Hepatocyte (in vitro differentiated cells): ENCODE measurements around the gene CNGA1. TPM values are rescaled to one million over a fixed set of nuclear protein-coding genes. Genes with fewer than 3 reads are reported as not detected.
"Not testable (repeated sequence)": the region's sequence is repeated elsewhere in the genome, so short reads cannot be mapped to it uniquely, and the experiment has no call there.

Source experiments
- DNase-seq: peaks from one replicate; pipeline ENCODE4 v3.0.0-alpha.2; 2016; ENCODE audit warnings: low spot score
- H2AFZ ChIP-seq: fragments of 200-600 bp; sonication (generic); 2 replicates; pipeline ENCODE4 v1.6.0; 2016; ENCODE audit warnings: antibody characterized with exemption, mild to moderate bottlenecking
- H3K27ac ChIP-seq: fragments of 200-600 bp; sonication (generic); 2 replicates; pipeline ENCODE4 v1.5.1; 2016; ENCODE audit warnings: mild to moderate bottlenecking
- H3K27me3 ChIP-seq: fragments of 200-600 bp; sonication (generic); 2 replicates; pipeline ENCODE4 v1.6.1; 2016
- H3K36me3 ChIP-seq: fragments of 200-600 bp; sonication (generic); replicated peaks from 2 replicates; pipeline ENCODE4 v1.5.1; 2016; ENCODE audit warnings: low read depth; ENCODE audit not compliant: insufficient read depth
- H3K4me1 ChIP-seq: fragments of 200-600 bp; sonication (generic); 2 replicates; pipeline ENCODE4 v1.5.1; 2016; ENCODE audit warnings: mild to moderate bottlenecking, moderate library complexity; ENCODE audit not compliant: insufficient read depth
- H3K4me2 ChIP-seq: fragments of 200-600 bp; sonication (generic); 2 replicates; pipeline ENCODE4 v1.6.0; 2016
- H3K4me3 ChIP-seq: fragments of 200-600 bp; sonication (generic); 2 replicates; pipeline ENCODE4 v1.5.1; 2016; ENCODE audit warnings: mild to moderate bottlenecking
- H3K79me2 ChIP-seq: fragments of 200-600 bp; sonication (generic); 2 replicates; pipeline ENCODE4 v1.6.0; 2017; ENCODE audit warnings: mild to moderate bottlenecking
- H3K9me2 ChIP-seq: fragments of 200-600 bp; sonication (generic); replicated peaks from 2 replicates; pipeline ENCODE4 v1.6.0; 2017; ENCODE audit warnings: mild to moderate bottlenecking; ENCODE audit not compliant: insufficient read depth
- H3K9me3 ChIP-seq: fragments of 200-600 bp; sonication (generic); 2 replicates; pipeline ENCODE4 v1.5.1; 2016; ENCODE audit warnings: low read depth, mild to moderate bottlenecking
- H4K20me1 ChIP-seq: fragments of 200-600 bp; sonication (generic); 2 replicates; pipeline ENCODE4 v1.6.0; 2016; ENCODE audit warnings: mild to moderate bottlenecking; ENCODE audit not compliant: insufficient read depth, poor library complexity, severe bottlenecking
- EZH2 ChIP-seq: fragments of 200-600 bp; sonication (generic); IDR thresholded peaks from 2 replicates; pipeline ENCODE4 v1.6.1; 2016; ENCODE audit warnings: antibody characterized with exemption, mild to moderate bottlenecking, borderline replicate concordance
- EZH2phosphoT487 ChIP-seq: fragments of 200-600 bp; sonication (generic); IDR thresholded peaks from one replicate; pipeline ENCODE4 v1.6.1; 2018; ENCODE audit warnings: antibody characterized with exemption, mild to moderate bottlenecking, low read depth, moderate library complexity; ENCODE audit not compliant: unreplicated experiment, severe bottlenecking
- WGBS: methylation state at CpG from one replicate; pipeline ENCODE4 v1.1.6; 2016; ENCODE audit warnings: low lambda C conversion rate; ENCODE audit errors: missing lambda C conversion rate; 5-methylcytosine and 5-hydroxymethylcytosine counted together
- polyA plus RNA-seq: library from polyadenylated mRNA; unstranded; fragments of >200 nt; fragmentation: Nextera tagmentation; extraction: Ambion mirVana; gene quantifications from 2 replicates; pipeline ENCODE4 v1.2.1, GENCODE V29; 2016
- total RNA-seq: library from RNA; depleted of rRNA; stranded (reverse); fragments of >200 nt; gene quantifications from 2 replicates; pipeline ENCODE4 v1.2.3, GENCODE V29; 2014
- TF ChIP-seq, protein P1 (sequence below): fragments of 200-600 bp; sonication (generic); IDR thresholded peaks from 2 replicates; pipeline ENCODE4 v1.5.1; 2016; ENCODE audit warnings: antibody characterized with exemption, mild to moderate bottlenecking; ENCODE audit not compliant: poor library complexity

The CNGA1 gene
- total and polyA plus RNA-seq, 2 experiments from 2014 or later, result 4.6 TPM

DNA sequence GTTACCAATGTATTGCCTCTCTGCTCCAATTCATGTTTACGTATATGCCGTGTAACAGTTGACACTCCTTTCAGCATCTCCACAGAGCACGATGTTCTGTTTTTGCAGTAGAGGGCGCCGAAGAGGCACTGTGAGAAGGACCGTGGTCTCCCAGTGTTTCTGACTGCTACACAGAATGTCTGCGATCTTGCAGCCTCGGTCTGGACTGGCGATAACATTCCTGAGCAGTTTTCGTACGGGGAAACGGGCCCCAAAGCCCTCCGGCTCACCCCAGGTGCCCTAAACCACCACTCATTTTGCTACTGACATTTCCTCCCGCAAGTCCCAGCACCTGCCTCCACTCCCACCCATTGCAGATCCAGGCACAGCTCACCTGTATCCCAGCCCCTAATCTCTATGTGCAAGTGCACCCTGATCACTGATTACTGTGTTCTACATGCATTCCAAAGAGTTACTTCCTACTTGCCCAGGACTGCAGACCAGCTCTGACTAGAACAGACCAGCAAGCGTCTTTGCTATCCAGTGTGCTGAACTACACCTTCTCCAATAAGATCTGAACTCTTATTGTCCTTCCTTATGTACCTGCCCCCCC, 89.7 kb downstream of the CNGA1 start:
- H4K20me1 ChIP-seq, result no peaks in the 10 kb centered on the region
- no peaks in the 10 kb centered on the region for H3K9me3 ChIP-seq
- H3K27ac ChIP-seq, result peak overlapping the region; percentile 64
- H3K79me2 ChIP-seq, result no peaks in the 10 kb centered on the region
- TF ChIP-seq, protein P1, sequence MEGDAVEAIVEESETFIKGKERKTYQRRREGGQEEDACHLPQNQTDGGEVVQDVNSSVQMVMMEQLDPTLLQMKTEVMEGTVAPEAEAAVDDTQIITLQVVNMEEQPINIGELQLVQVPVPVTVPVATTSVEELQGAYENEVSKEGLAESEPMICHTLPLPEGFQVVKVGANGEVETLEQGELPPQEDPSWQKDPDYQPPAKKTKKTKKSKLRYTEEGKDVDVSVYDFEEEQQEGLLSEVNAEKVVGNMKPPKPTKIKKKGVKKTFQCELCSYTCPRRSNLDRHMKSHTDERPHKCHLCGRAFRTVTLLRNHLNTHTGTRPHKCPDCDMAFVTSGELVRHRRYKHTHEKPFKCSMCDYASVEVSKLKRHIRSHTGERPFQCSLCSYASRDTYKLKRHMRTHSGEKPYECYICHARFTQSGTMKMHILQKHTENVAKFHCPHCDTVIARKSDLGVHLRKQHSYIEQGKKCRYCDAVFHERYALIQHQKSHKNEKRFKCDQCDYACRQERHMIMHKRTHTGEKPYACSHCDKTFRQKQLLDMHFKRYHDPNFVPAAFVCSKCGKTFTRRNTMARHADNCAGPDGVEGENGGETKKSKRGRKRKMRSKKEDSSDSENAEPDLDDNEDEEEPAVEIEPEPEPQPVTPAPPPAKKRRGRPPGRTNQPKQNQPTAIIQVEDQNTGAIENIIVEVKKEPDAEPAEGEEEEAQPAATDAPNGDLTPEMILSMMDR, result peak; percentile 71
- TF ChIP-seq EZH2 (no peak), EZH2phosphoT487 (no peak)
- peak; percentile 86 for DNase-seq
- no peaks in the 10 kb centered on the region for H3K4me1 ChIP-seq
- 7% methylated on average over 15 of the region's 15 CpGs for WGBS
- no peaks in the 10 kb centered on the region for H3K27me3 ChIP-seq
- no peaks in the 10 kb centered on the region for H3K9me2 ChIP-seq
- H2AFZ ChIP-seq, result peak overlapping the region; percentile 34
- peak overlapping the region; percentile 80 for H3K4me2 ChIP-seq
- no peaks in the 10 kb centered on the region for H3K36me3 ChIP-seq
- H3K4me3 ChIP-seq, result peak overlapping the region; percentile 18

- H3K27me3 ChIP-seq, H3K79me2 ChIP-seq, H4K20me1 ChIP-seq, H3K4me1 ChIP-seq, H3K27ac ChIP-seq, H3K36me3 ChIP-seq, H3K4me3 ChIP-seq, H3K9me3 ChIP-seq, H2AFZ ChIP-seq, DNase-seq, H3K4me2 ChIP-seq, H3K9me2 ChIP-seq: not testable (repeated sequence)
- 94% methylated on average over 8 of the region's 8 CpGs for WGBS
Observed at GRCh38 chr4:47923261-47923608, 93.2 kb downstream of the CNGA1 start.

- 69% methylated on average over 17 of the region's 17 CpGs for WGBS
- H3K4me2 ChIP-seq, H3K36me3 ChIP-seq, H3K27ac ChIP-seq, H3K79me2 ChIP-seq, H3K27me3 ChIP-seq, H3K9me3 ChIP-seq, H3K4me3 ChIP-seq, H2AFZ ChIP-seq, H3K4me1 ChIP-seq, H4K20me1 ChIP-seq, DNase-seq, H3K9me2 ChIP-seq: not testable (repeated sequence)
Observed at GRCh38 chr4:47922436-47923260, 93.8 kb downstream of the CNGA1 start.

DNA sequence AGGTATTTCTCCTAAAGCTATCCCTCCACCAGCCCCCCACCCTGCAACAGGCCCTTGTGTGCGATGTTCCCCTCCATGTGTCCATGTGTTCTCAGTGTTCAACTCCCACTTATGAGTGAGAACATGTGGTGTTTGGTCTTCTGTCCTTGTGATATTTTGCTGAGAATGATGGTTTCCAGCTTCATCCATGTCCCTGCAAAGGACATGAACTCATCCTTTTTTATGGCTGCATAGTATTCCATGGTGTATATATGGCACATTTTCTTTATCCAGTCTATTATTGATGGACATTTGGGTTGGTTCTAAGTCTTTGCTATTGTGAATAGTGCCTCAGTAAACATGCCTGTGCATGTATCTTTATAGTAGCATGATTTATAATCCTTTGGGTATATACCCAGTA, 99.3 kb downstream of the CNGA1 start:
- H4K20me1 ChIP-seq, H3K4me1 ChIP-seq, H3K4me3 ChIP-seq, H3K27ac ChIP-seq, H3K4me2 ChIP-seq, H3K9me3 ChIP-seq, DNase-seq, H3K9me2 ChIP-seq, H3K27me3 ChIP-seq, H3K36me3 ChIP-seq, H2AFZ ChIP-seq: not testable (repeated sequence)
- 100% methylated on average over 1 of the region's 1 CpG for WGBS
- peaks cover 15% of the 10 kb centered on the region for H3K79me2 ChIP-seq

DNA sequence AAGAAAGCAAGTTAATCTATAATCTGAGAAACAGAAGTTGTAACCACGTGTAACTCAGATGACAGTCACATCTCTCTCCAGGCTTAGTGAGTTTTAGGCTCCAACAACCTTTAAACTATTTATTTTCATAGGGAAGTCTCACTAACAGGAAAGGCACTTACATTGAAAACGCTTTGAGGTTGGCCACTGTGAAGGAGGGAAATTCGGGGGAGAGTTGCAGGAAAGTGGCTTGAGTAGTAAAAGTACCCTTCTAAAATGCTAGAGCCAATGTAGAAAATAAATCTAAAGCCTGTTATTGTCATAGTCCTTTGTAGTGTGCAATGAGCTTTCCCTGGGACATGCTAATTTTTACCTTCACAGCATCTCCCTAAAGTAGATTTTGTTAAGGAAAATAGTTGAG, 101.1 kb downstream of the CNGA1 start:
- no peak overlapping the region for H3K27ac ChIP-seq
- no peaks in the 10 kb centered on the region for H3K9me3 ChIP-seq
- H3K9me2 ChIP-seq, result no peaks in the 10 kb centered on the region
- no peaks in the 10 kb centered on the region for H3K36me3 ChIP-seq
- peaks cover 7% of the 10 kb centered on the region for H3K4me1 ChIP-seq
- WGBS, result 52% methylated on average over 3 of the region's 3 CpGs
- peak overlapping the region; percentile 80 for H3K4me2 ChIP-seq
- H2AFZ ChIP-seq, result peak overlapping the region; percentile 85
- no peaks in the 10 kb centered on the region for H3K27me3 ChIP-seq
- peaks cover 33% of the 10 kb centered on the region for H3K79me2 ChIP-seq
- H3K4me3 ChIP-seq, result peak overlapping the region; percentile 45
- TF ChIP-seq, protein P1, result no peak
- TF ChIP-seq EZH2, result no peak
- no peak for DNase-seq
- H4K20me1 ChIP-seq, result no peaks in the 10 kb centered on the region
